ENCODE data around the gene PHF12. TPM values are rescaled to one million over a fixed set of nuclear protein-coding genes. Genes with fewer than 3 reads are reported as not detected.

The PHF12 gene
- total RNA-seq, 1 experiment from 2014 or later, result 37.6 TPM

DNA sequence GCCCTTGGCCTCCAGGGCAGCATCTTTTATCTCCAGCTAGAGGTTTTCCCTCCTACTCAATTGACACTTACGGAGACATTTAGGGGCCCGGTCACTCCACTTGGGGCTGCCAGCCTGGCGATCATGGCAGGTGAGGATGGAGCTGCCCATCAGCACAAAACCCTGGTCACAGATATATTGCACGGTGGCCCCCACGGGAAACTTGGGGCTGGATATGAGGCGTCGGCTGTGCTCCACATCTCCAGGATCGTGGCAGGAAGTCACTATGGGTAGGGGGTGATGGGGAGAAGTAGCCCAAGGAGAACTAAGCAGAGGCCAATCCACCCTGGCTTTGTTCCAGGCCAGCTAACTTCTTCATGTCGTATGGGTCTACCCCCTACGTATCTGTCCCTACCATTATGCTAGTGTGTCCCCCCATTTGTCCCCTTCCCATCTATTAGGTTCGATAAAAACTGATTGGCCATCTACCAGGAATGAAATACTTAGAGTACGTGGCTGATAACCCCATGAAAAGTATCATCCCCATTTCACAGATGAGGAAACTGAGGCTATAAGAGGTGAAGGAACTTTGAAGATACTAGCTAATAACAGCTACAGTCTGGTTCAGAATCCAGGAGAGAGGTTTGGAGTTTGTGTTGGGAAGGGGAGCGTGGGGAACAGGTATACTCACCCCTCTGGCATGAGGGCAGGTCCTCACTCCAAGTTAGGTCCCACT is 6.1 kb upstream of the PHF12 start:
- POLR2A ChIA-PET, result interaction anchor here (0.5 to 1.0 kb wide), 3 partner anchors 92 to 188 kb away, joined by 3 read pairs; no protein-coding TSS in a partner anchor
- H3K36me3 Mint-ChIP-seq (ENCODE audit: insufficient read depth, unreplicated experiment), result no peaks in the 10 kb centered on the region
- no peak for TF ChIP-seq CTCF (IDR thresholded peaks at IDR 0.05; ENCODE audit: unreplicated experiment)
- H3K4me3 Mint-ChIP-seq (ENCODE audit: unreplicated experiment), result no peak overlapping the region
- H3K27me3 Mint-ChIP-seq (ENCODE audit: insufficient read depth, unreplicated experiment), result peaks cover 8% of the 10 kb centered on the region
- no peak for DNase-seq (ENCODE audit: unreplicated experiment)
- BruUV-seq (replicated peaks), result no TSS peak
- no peaks in the 10 kb centered on the region for H3K9me3 Mint-ChIP-seq (ENCODE audit: unreplicated experiment)
- CTCF ChIA-PET, result interaction anchor here (0.7 to 10.3 kb wide), 5 partner anchors 8 to 230 kb away, joined by 3 to 279 read pairs (median 4); no protein-coding TSS in a partner anchor
- intact Hi-C loops (cut with micrococcal nuclease), result no loop called here
- H3K27ac Mint-ChIP-seq (ENCODE audit: low read depth, unreplicated experiment), result no peak overlapping the region
- no peaks in the 10 kb centered on the region for H3K4me1 Mint-ChIP-seq (ENCODE audit: insufficient read depth, unreplicated experiment)

- no TSS peak for BruUV-seq (replicated peaks)
- CTCF ChIA-PET, result interaction anchor here (0.7 to 10.3 kb wide), 4 partner anchors 9 to 230 kb away, joined by 3 to 279 read pairs (median 8); no protein-coding TSS in a partner anchor
- intact Hi-C loops (cut with micrococcal nuclease), result no loop called here
- H3K27me3 Mint-ChIP-seq (ENCODE audit: insufficient read depth, unreplicated experiment), result peaks cover 2% of the 10 kb centered on the region
- H3K4me1 Mint-ChIP-seq (ENCODE audit: insufficient read depth, unreplicated experiment), result no peaks in the 10 kb centered on the region
- H3K36me3 Mint-ChIP-seq (ENCODE audit: insufficient read depth, unreplicated experiment), result no peaks in the 10 kb centered on the region
- no peak for DNase-seq (ENCODE audit: unreplicated experiment)
- POLR2A ChIA-PET, result no interaction called here
- H3K9me3 Mint-ChIP-seq (ENCODE audit: unreplicated experiment), result no peaks in the 10 kb centered on the region
- no peak overlapping the region for H3K27ac Mint-ChIP-seq (ENCODE audit: low read depth, unreplicated experiment)
- TF ChIP-seq CTCF (IDR thresholded peaks at IDR 0.05; ENCODE audit: unreplicated experiment), result no peak
- H3K4me3 Mint-ChIP-seq (ENCODE audit: unreplicated experiment), result no peak overlapping the region
These were observed 5.5 kb upstream of the PHF12 start for GRCh38 chr17:28956861-28957260.

DNA sequence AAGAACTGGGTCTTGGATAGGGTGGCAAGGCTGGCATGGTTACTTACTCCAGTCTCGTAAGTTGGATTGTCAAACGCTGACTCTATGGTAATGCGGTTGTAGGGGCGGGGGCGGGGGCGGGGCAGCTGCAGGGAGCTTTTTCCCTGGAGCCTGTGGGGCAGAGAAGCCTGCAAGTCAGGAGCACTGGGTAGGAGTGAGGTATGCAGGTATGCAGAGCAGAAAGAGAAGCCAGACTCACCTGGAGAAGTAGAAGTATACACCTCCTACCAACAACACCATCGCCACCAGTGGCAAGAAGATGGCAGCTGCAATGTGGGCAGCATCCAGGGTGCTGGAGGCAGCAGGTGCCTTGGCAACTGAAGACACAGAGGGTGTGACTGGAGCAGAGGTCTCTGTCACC is 4.8 kb upstream of the PHF12 start:
- H3K4me3 Mint-ChIP-seq (ENCODE audit: unreplicated experiment), result no peak overlapping the region
- POLR2A ChIA-PET, result interaction anchor here (0.6 to 10.7 kb wide), 2 partner anchors 232 to 312 kb away, joined by 3 to 342 read pairs; partner anchors contain the start of genes NEK8, RPL23A and TLCD1
- H3K9me3 Mint-ChIP-seq (ENCODE audit: unreplicated experiment), result no peaks in the 10 kb centered on the region
- no peak overlapping the region for H3K27ac Mint-ChIP-seq (ENCODE audit: low read depth, unreplicated experiment)
- no peaks in the 10 kb centered on the region for H3K4me1 Mint-ChIP-seq (ENCODE audit: insufficient read depth, unreplicated experiment)
- DNase-seq (ENCODE audit: unreplicated experiment), result no peak
- TF ChIP-seq CTCF (IDR thresholded peaks at IDR 0.05; ENCODE audit: unreplicated experiment), result no peak
- intact Hi-C loops (cut with micrococcal nuclease), result no loop called here
- no peaks in the 10 kb centered on the region for H3K27me3 Mint-ChIP-seq (ENCODE audit: insufficient read depth, unreplicated experiment)
- BruUV-seq (replicated peaks), result no TSS peak
- CTCF ChIA-PET, result interaction anchor here (0.6 to 10.3 kb wide), 4 partner anchors 9 to 229 kb away, joined by 3 to 279 read pairs (median 8); no protein-coding TSS in a partner anchor
- no peaks in the 10 kb centered on the region for H3K36me3 Mint-ChIP-seq (ENCODE audit: insufficient read depth, unreplicated experiment)

DNA sequence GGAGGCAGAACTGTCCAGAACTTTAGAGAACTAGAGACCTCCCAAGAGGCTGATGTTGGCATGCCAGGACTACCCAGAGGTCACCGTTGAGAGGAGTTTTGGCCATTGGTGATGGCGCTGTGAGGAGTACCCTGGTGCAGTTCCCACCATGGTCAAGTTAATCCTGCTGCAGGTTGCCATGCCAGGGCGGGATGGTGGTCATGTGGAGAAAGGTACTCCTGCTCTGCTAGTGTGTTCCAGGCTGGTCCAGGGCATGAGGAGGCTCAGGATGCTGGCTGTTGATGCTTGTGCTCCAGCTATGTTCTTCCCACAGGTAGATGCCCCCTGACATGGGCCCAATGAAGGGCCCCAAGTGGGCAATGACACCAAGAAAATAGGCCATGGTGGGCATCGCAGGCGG is 4.1 kb upstream of the PHF12 start:
- H3K27me3 Mint-ChIP-seq (ENCODE audit: insufficient read depth, unreplicated experiment), result no peaks in the 10 kb centered on the region
- no peak for TF ChIP-seq CTCF (IDR thresholded peaks at IDR 0.05; ENCODE audit: unreplicated experiment)
- no peaks in the 10 kb centered on the region for H3K9me3 Mint-ChIP-seq (ENCODE audit: unreplicated experiment)
- no peak overlapping the region for H3K4me3 Mint-ChIP-seq (ENCODE audit: unreplicated experiment)
- no peaks in the 10 kb centered on the region for H3K36me3 Mint-ChIP-seq (ENCODE audit: insufficient read depth, unreplicated experiment)
- intact Hi-C loops (cut with micrococcal nuclease), result no loop called here
- POLR2A ChIA-PET, result interaction anchor here (0.6 to 10.7 kb wide), 2 partner anchors 231 to 312 kb away, joined by 3 to 342 read pairs; partner anchors contain the start of genes NEK8, RPL23A and TLCD1
- CTCF ChIA-PET, result interaction anchor here (0.6 to 2.3 kb wide), 3 partner anchors 10 to 162 kb away, joined by 3 to 12 read pairs (median 5); no protein-coding TSS in a partner anchor
- no peak overlapping the region for H3K27ac Mint-ChIP-seq (ENCODE audit: low read depth, unreplicated experiment)
- no TSS peak for BruUV-seq (replicated peaks)
- DNase-seq (ENCODE audit: unreplicated experiment), result no peak
- H3K4me1 Mint-ChIP-seq (ENCODE audit: insufficient read depth, unreplicated experiment), result no peaks in the 10 kb centered on the region

Data from MCF 10A (cell line).